Left lung (tissue), 10 donors: Measurements from ENCODE around the gene ROBO4. TPM values are rescaled to one million over a fixed set of nuclear protein-coding genes. Genes with fewer than 3 reads are reported as not detected.

Source experiments
- ATAC-seq: fragments of 200-7000 bp; cut with Tn5 transposase; one replicate; pipeline ENCODE4 v1.9.1; 2020; ENCODE audit warnings: moderate library complexity
- DNase-seq, 4 donors: peaks; one replicate each; pipeline ENCODE4 v3.0.0-alpha.2; 2013 to 2020
- H3K27ac ChIP-seq, 2 donors: fragments of 200-600 bp; sonication (generic) in 1 of 2; one replicate each; pipeline versions ENCODE4 v1.5.0 to v1.8.0; 2020 to 2021
- H3K27me3 ChIP-seq, 2 donors: fragments of 200-600 bp; sonication (generic) in 1 of 2; one replicate each; pipeline versions ENCODE4 v1.5.0 to v1.8.0; 2020 to 2021
- H3K36me3 ChIP-seq, 2 donors: fragments of 200-600 bp; sonication (generic) in 1 of 2; one replicate each; pipeline versions ENCODE4 v1.5.0 to v1.8.0; 2020 to 2021
- H3K4me1 ChIP-seq, 2 donors: fragments of 200-600 bp; one replicate each; pipeline ENCODE4 v1.8.0; 2021
- H3K4me3 ChIP-seq, 2 donors: fragments of 200-600 bp; sonication (generic) in 1 of 2; one replicate each; pipeline versions ENCODE4 v1.5.0 to v1.8.0; 2020 to 2021; ENCODE audit warnings: mild to moderate bottlenecking in 1 of 2
- H3K9me3 ChIP-seq, 2 donors: fragments of 200-600 bp; sonication (generic) in 1 of 2; one replicate each; pipeline versions ENCODE4 v1.5.0 to v1.8.0; 2020 to 2021
- CTCF ChIP-seq, 2 donors: fragments of 200-600 bp; sonication (generic) in 1 of 2; IDR thresholded peaks; one replicate each; pipeline versions ENCODE4 v1.5.0 to v1.8.0; 2021; ENCODE audit warnings: antibody characterized with exemption in 2 of 2
- intact Hi-C, 2 donors: fragments of 100-400 bp; cut with DNase I; formaldehyde crosslinking; loops; one replicate each; pipeline versions ENCODE4 v1.11.2 to v1.14.2; 2022
- polyA plus RNA-seq, 6 donors: library from polyadenylated mRNA; unstranded; fragments of 120-200 nt; gene quantifications; one replicate each; pipeline ENCODE4 v1.2.1, GENCODE V29; 2013; ENCODE audit not compliant: insufficient read length in 6 of 6
- total RNA-seq, 2 donors: library from RNA; stranded (reverse); fragmentation: NEBNext Ultra II Directional; extraction: Animal tissue kit (Norgen Biotek cat#: 25700); gene quantifications; one replicate each; pipeline ENCODE4 v1.2.1, GENCODE V29; 2021
- donor health status: DM: no; HTN: yes; CAD: no.
- donor health status: DM: no; HTN: no; CAD: no.

ROBO4 gene
- total and polyA plus RNA-seq, 8 donors = 31.1 to 61.9 (median 44.1) TPM

GRCh38 chr11:124880958-124881357 is 16.7 kb downstream of the ROBO4 start:
- ATAC-seq (no peak), DNase-seq (no peak)
- no peak overlapping the region for H3K4me3 ChIP-seq
- intact Hi-C loops = no loop called here
- peaks cover 0 to 19% of the 10 kb centered on the region in 2 donors for H3K27me3 ChIP-seq
- TF ChIP-seq CTCF (IDR thresholded peaks at IDR 0.05) = no peak
- no peaks in the 10 kb centered on the region for H3K9me3 ChIP-seq
- no peaks in the 10 kb centered on the region for H3K36me3 ChIP-seq
- H3K4me1 ChIP-seq = peaks cover 8 to 26% of the 10 kb centered on the region in 2 donors
- no peak overlapping the region for H3K27ac ChIP-seq

DNA sequence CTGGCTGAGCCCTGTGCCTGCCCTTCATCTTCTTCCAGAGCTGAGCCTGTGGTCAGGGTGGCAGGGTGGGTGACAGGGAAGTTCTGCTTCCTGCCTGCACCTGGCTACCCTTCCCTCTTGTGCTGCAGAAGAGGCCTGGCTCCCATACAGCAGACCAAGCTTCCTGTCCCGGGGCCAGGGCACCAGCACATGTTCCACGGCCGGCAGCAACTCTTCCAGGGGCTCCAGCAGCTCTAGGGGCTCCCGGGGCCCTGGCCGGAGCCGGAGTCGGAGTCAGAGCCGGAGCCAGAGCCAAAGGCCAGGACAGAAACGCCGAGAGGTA is 17.4 kb downstream of the ROBO4 start:
- no peak for ATAC-seq
- Histone ChIP-seq H3K27ac (no peak overlapping the region), H3K9me3 (no peaks in the 10 kb centered on the region), H3K4me3 (no peak overlapping the region), H3K4me1 (peaks cover 11 to 31% of the 10 kb centered on the region in 2 donors), H3K36me3 (no peaks in the 10 kb centered on the region), H3K27me3 (peaks cover 0 to 26% of the 10 kb centered on the region in 2 donors)
- intact Hi-C loops = no loop called here
- no peak for DNase-seq
- no peak for TF ChIP-seq CTCF (IDR thresholded peaks at IDR 0.05)

DNA sequence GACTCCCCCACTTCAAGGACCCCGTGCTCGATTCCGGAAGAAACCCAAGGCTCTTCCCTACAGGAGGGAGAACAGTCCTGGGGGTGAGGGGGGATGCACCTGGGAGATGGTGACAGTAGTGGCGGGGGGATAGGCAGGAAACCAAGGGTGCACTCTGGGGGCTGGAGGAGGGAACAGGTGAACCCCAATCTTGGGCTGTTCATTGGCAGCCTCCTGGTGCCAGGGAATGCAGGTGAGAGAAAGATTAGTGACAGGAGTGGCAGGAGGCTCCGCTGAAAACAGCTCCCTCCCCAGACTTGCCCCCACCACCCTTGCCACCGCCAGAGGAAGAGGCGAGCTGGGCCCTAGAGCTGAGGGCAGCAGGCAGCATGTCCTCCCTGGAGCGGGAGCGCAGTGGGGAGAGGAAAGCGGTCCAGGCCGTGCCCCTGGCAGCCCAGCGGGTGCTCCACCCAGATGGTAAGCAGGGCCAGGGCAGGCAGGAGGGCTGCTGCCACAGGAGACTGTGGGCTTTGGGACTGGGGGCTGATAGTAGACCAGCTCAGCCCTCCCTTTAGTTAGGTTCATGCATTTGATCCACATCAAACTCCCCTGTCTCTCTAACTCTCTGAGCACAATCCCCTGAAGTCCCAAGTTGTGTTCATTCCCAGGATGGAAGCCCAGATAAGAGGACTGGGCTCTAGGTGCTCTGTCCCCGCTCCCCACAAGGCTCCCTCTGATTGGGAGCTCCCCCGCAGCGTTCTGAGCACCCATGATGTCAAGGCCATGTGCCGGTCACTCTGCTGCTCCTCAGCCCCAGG is 18.0 kb downstream of the ROBO4 start:
- no peak for DNase-seq
- peaks cover 11 to 26% of the 10 kb centered on the region in 2 donors for H3K4me1 ChIP-seq
- intact Hi-C loops = no loop called here

GRCh38 chr11:124878759-124879492 is 18.7 kb downstream of the ROBO4 start:
- intact Hi-C loops = no loop called here
- DNase-seq (no peak), ATAC-seq (no peak)
- no peak overlapping the region for H3K4me3 ChIP-seq
- H3K27ac ChIP-seq = no peak overlapping the region
- no peaks in the 10 kb centered on the region for H3K9me3 ChIP-seq
- peaks cover 0 to 39% of the 10 kb centered on the region in 2 donors for H3K27me3 ChIP-seq
- peaks cover 11 to 24% of the 10 kb centered on the region in 2 donors for H3K4me1 ChIP-seq
- H3K36me3 ChIP-seq = no peaks in the 10 kb centered on the region
- no peak for TF ChIP-seq CTCF (IDR thresholded peaks at IDR 0.05)

More for the DNA sequence above, 18.0 kb downstream of the ROBO4 start:
- H3K27me3 ChIP-seq = peaks cover 0 to 32% of the 10 kb centered on the region in 2 donors
- H3K36me3 ChIP-seq = no peaks in the 10 kb centered on the region
- no peak for TF ChIP-seq CTCF (IDR thresholded peaks at IDR 0.05)
- H3K9me3 ChIP-seq = no peaks in the 10 kb centered on the region
- no peak overlapping the region for H3K27ac ChIP-seq
- no peak overlapping the region for H3K4me3 ChIP-seq
- ATAC-seq = no peak
